Heart left ventricle (tissue), 16 donors: ENCODE results near the gene PALS1. TPM values are rescaled to one million over a fixed set of nuclear protein-coding genes. Genes with fewer than 3 reads are reported as not detected.

Experiments used
- ATAC-seq, 4 donors: fragments of 200-7000 bp; cut with Tn5 transposase; one replicate each; pipeline ENCODE4 v1.9.1; 2020 to 2022; ENCODE audit warnings: moderate library complexity in 4 of 4, mild to moderate bottlenecking in 3 of 4, moderate number of reproducible peaks in 1 of 4
- DNase-seq, 5 donors: peaks; one replicate each; pipeline ENCODE4 v3.0.0-alpha.2; 2020
- H3K27ac ChIP-seq, 12 donors: fragments of 200-600 bp; sonication (generic) in 4 of 12; one replicate each; pipeline versions ENCODE4 v1.5.0 to v1.8.0; 2016 to 2022; ENCODE audit warnings: mild to moderate bottlenecking in 2 of 12
- H3K27me3 ChIP-seq, 9 donors: fragments of 200-600 bp; sonication (generic) in 2 of 9; one replicate each; pipeline versions ENCODE4 v1.5.1 to v1.8.0; 2016 to 2022; ENCODE audit warnings: mild to moderate bottlenecking in 3 of 9
- H3K36me3 ChIP-seq, 9 donors: fragments of 200-600 bp; sonication (generic) in 2 of 9; one replicate each; pipeline versions ENCODE4 v1.5.0 to v1.8.0; 2018 to 2022; ENCODE audit warnings: mild to moderate bottlenecking in 2 of 9
- H3K4me1 ChIP-seq, 12 donors: fragments of 200-600 bp; sonication (generic) in 4 of 12; one replicate each; pipeline versions ENCODE4 v1.5.0 to v1.8.0; 2016 to 2022; ENCODE audit warnings: mild to moderate bottlenecking in 3 of 12
- H3K4me3 ChIP-seq, 12 donors: fragments of 200-600 bp; sonication (generic) in 4 of 12; one replicate each; pipeline versions ENCODE4 v1.5.0 to v1.8.0; 2017 to 2022; ENCODE audit warnings: mild to moderate bottlenecking in 9 of 12, moderate library complexity in 4 of 12
- H3K9me3 ChIP-seq, 12 donors: fragments of 200-600 bp; sonication (generic) in 4 of 12; one replicate each; pipeline versions ENCODE4 v1.5.0 to v1.8.0; 2016 to 2022; ENCODE audit warnings: mild to moderate bottlenecking in 1 of 12
- POLR2A ChIP-seq, 2 donors: fragments of 450-650 bp; IDR thresholded peaks; one replicate each; pipeline ENCODE4 v1.6.1; 2017; ENCODE audit warnings: antibody characterized with exemption in 2 of 2, mild to moderate bottlenecking in 2 of 2, moderate library complexity in 2 of 2
- WGBS, 4 donors: extraction: QIAGEN DNeasy Blood & Tissue Kit in 2 of 4; methylation state at CpG; one replicate each; pipeline versions ENCODE4 v1.1.5 to v1.1.7; 2013 to 2018; 5-methylcytosine and 5-hydroxymethylcytosine counted together
- intact Hi-C, 10 donors: fragments of 100-400 bp; cut with DNase I; formaldehyde crosslinking; loops; one replicate each; pipeline versions ENCODE4 v1.11.1 to v1.14.2; 2022
- polyA plus RNA-seq, 2 donors: library from polyadenylated mRNA; stranded (reverse); fragments of 200-250 nt; gene quantifications; one replicate each; pipeline ENCODE4 v1.2.3, GENCODE V29; 2013
- total RNA-seq, 9 donors: library from RNA; depleted of rRNA in 2 of 9; stranded (reverse); fragments of >200 nt in 2 of 9; fragmentation: NEBNext Ultra II Directional in 3 of 9; extraction: Animal tissue kit (Norgen Biotek cat#: 25700) in 3 of 9; gene quantifications; one replicate each; pipeline versions ENCODE4 v1.1.0 to v1.2.4, GENCODE V29; 2016 to 2023
- TF ChIP-seq, protein P1 (sequence below), 12 donors: fragments of 200-600 bp; sonication (generic) in 4 of 12; IDR thresholded peaks; one replicate each; pipeline versions ENCODE4 v1.5.0 to v1.8.0; 2018 to 2022; ENCODE audit warnings: antibody characterized with exemption in 12 of 12, mild to moderate bottlenecking in 5 of 12
- donor health status: ischemic (EF 13 %, LVEDD 7.1; RV severe dilation, severe dysfunction).
- donor health status: healthy with polysubstance abuse.
- donor health status: DM: no; HTN: yes; CAD: no.
- donor health status: DM: no; HTN: no; CAD: no.
- donor health status: ischemic (EF 25% LVEDD 6.9; RV normal size, moderate dysfunction).
- donor health status: ischemic (EF 25% LVEDD 5.7; RV mildly dilated, moderate dysfunction).
- donor health status: healthy.
- donor health status: DM: yes; HTN: yes; CAD: no.
- donor health status: ischemic (EF 35%, LVEDD 5.7; RV mildly dilated, moderate dysfunction).
- donor health status: nonischemic (EF 11% LVEDD 7.7; RV severe dilation, severe dysfunction).
- donor health status: DM: yes; HTN: yes; CAD: no.
- donor health status: PGD.
- donor health status: ischemic (EF 29% LVEDD 5.4; RV normal size, mild dysfunction).
- donor health status: nonischemic (EF 23%, LVEDD 6.1; RV moderate dilation, normal function).

The PALS1 gene
- total and polyA plus RNA-seq, 11 donors: 4.0 to 19.9 (median 13.0) TPM

DNA sequence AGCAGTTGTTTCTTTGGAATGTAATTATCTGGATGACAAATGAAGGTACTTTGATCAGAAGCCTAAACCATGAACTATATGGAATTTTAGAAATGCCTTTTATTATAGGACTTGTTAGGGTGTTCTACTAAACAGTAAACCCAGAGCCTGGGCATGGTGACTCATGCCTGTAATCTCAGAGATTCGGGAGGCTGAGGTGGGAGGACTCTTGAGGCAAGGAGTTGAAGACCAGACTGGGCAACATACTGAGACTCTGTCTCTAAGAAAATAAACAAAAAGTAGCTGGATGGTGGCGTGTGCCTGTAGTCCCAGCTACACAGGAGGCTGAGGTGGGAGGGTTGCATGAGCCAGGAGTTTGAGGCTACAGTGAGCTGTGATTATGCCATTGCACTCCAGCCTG lies 23.9 kb downstream of the PALS1 start:
- intact Hi-C loops: loop anchor here in 1 of 10 donors (10.0 kb wide), 1 partner anchor 510 kb away; no protein-coding TSS in a partner anchor
- TF ChIP-seq, protein P1, sequence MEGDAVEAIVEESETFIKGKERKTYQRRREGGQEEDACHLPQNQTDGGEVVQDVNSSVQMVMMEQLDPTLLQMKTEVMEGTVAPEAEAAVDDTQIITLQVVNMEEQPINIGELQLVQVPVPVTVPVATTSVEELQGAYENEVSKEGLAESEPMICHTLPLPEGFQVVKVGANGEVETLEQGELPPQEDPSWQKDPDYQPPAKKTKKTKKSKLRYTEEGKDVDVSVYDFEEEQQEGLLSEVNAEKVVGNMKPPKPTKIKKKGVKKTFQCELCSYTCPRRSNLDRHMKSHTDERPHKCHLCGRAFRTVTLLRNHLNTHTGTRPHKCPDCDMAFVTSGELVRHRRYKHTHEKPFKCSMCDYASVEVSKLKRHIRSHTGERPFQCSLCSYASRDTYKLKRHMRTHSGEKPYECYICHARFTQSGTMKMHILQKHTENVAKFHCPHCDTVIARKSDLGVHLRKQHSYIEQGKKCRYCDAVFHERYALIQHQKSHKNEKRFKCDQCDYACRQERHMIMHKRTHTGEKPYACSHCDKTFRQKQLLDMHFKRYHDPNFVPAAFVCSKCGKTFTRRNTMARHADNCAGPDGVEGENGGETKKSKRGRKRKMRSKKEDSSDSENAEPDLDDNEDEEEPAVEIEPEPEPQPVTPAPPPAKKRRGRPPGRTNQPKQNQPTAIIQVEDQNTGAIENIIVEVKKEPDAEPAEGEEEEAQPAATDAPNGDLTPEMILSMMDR (IDR thresholded peaks at IDR 0.05): no peak
- TF ChIP-seq POLR2A (IDR thresholded peaks at IDR 0.05): no peak
- ATAC-seq: peak in 1 of 4 donors; percentile 11
- no peaks in the 10 kb centered on the region for H3K27me3 ChIP-seq
- peaks cover 5 to 59% (median 30%) of the 10 kb centered on the region in 12 donors for H3K4me1 ChIP-seq
- H3K4me3 ChIP-seq: no peak overlapping the region
- 79 to 93% (median 85%) methylated on average over 2 of the region's 2 CpGs for WGBS, 4 donors
- no peaks in the 10 kb centered on the region for H3K9me3 ChIP-seq
- no peaks in the 10 kb centered on the region for H3K36me3 ChIP-seq
- H3K27ac ChIP-seq: no peak overlapping the region
- DNase-seq: no peak

DNA sequence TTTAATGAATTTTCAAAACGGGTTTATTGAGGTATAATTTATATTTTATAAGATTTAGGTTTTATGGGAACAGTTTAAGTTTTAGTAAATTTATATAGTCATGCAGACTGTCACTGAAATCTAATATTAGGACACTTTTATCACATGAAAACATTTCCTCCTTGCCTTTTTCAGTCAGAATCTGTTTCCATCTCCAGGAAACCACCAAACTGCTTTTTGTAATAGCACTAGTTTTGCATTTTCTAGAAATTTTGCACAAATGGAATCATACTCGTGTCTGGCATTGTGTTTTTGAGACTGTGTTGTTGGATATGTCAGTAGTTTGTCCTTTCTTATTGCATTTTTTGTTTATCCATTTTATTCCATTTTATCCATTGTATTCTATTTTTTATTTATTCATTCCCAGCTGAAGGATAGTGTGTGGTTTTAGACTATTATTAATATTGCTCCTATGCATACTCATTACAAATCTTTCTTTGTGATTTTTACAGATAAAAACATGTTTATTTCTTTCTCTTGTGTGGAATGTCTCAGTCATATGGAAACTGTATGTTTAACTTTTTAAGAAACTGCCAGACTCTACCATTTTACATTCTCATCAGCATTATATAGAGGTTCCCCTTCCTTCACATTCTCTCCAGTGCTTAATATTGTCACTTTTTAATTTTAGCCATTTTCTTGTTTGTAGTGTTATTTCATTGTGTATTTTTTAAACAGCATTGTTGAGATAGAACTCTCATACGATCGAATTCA lies 26.5 kb downstream of the PALS1 start:
- TF ChIP-seq, protein P1 (IDR thresholded peaks at IDR 0.05): no peak
- no peak for TF ChIP-seq POLR2A (IDR thresholded peaks at IDR 0.05)
- no peak overlapping the region for H3K27ac ChIP-seq
- DNase-seq: no peak
- H3K27me3 ChIP-seq: no peaks in the 10 kb centered on the region
- intact Hi-C loops: loop anchor here in 1 of 10 donors (10.0 kb wide), 1 partner anchor 513 kb away; no protein-coding TSS in a partner anchor
- 59 to 67% (median 64%) methylated on average over 4 of the region's 4 CpGs for WGBS, 4 donors
- H3K4me1 ChIP-seq: peaks cover 0 to 62% (median 36%) of the 10 kb centered on the region in 12 donors
- peak overlapping the region in 8 of 12 donors; percentile 14 to 35 (median 25) for H3K4me3 ChIP-seq
- H3K36me3 ChIP-seq: peaks cover 0 to 6% (median 0%) of the 10 kb centered on the region in 9 donors
- ATAC-seq: no peak
- no peaks in the 10 kb centered on the region for H3K9me3 ChIP-seq

DNA sequence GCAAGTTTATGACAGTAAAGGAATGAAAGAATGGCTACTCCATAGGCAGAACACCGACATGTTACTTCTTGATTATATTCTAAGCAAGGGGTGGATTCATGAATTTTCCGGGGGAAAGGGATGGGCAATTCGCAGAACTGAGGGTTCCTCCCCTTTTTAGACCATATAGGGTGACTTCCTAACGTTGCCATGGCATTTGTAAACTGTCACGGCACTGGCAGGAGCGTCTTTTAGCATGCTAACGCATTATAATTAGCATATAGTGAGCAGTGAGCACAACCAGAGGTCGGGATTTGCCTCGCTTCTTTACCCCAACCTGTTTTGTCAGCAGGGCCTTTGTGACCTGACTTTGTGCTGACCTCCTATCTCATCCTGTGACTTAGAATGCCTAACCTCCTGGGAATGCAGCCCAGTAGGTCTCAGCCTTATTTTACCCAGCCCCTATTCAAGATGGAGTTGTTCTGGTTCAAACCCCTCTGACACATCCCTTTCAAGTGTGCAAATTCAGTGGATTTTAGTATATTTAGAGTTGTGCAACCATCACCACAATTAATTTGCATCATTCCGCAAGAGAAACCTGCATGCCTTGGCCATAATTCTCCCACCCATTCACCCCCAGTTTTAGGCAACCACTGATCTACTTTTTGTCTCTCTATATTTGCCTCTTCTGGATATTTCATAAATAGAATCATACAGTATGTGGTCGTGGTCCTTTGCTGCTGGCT lies 27.4 kb downstream of the PALS1 start:
- Histone ChIP-seq H3K4me1 (peaks cover 0 to 54% (median 34%) of the 10 kb centered on the region in 12 donors), H3K36me3 (peaks cover 0 to 6% (median 0%) of the 10 kb centered on the region in 9 donors), H3K4me3 (peak overlapping the region in 8 of 12 donors; percentile 14 to 35 (median 25)), H3K27me3 (no peaks in the 10 kb centered on the region), H3K9me3 (no peaks in the 10 kb centered on the region), H3K27ac (peak overlapping the region in 1 of 12 donors; percentile 78)
- intact Hi-C loops: loop anchor here in 1 of 10 donors (10.0 kb wide), 1 partner anchor 514 kb away; no protein-coding TSS in a partner anchor
- WGBS, 4 donors: 22 to 36% (median 31%) methylated on average over 11 of the region's 11 CpGs
- ATAC-seq (peak; percentile 24 to 55 (median 50)), DNase-seq (peak in 2 of 5 donors; percentile 8 to 21)
- TF ChIP-seq, protein P1 (IDR thresholded peaks at IDR 0.05): no peak
- no peak for TF ChIP-seq POLR2A (IDR thresholded peaks at IDR 0.05)
